HG03342 (cell line): ENCODE measurements around the gene SLC9C2.
"Not testable (repeated sequence)": the region's sequence is repeated elsewhere in the genome, so short reads cannot be mapped to it uniquely, and the experiment has no call there.

ENCODE experiments used
- ATAC-seq: cut with Tn5 transposase; IDR thresholded peaks from one replicate; pipeline ENCODE4 v1.9.1; 2021; ENCODE audit warnings: mild to moderate bottlenecking, moderate library complexity; ENCODE audit not compliant: unreplicated experiment

The SLC9C2 gene

DNA sequence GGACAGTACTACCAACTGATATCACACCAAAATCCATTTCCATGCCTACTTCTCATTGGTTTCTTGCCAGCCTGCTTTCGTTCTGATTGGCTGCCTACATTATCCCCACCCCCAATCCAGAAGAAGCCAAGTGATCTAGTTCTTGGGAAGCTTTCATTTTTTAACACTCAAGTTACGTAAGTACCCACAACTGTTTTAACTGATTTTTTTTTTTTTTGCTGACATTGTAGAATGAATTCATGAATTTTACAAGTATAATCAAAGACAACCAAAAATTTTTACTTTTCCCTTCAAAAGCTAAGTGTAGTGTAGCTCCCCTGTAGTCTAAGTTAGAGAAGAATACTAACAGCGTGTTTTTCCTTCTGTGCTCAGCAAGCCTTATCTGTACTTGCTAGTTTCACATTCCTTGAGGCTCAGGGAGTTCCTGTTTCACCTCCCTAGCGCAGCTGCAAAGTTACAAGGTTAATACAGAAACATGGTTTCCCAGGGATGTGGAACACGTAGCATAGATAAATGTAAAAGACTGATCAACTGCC, at the start of gene SLC9C2:
Gene SLC9C2 (minus strand): TSS at position 17 of the 536 bp plus-strand sequence. CDS start 1,296 bp downstream, outside the sequence.
- ATAC-seq, result no peak

DNA sequence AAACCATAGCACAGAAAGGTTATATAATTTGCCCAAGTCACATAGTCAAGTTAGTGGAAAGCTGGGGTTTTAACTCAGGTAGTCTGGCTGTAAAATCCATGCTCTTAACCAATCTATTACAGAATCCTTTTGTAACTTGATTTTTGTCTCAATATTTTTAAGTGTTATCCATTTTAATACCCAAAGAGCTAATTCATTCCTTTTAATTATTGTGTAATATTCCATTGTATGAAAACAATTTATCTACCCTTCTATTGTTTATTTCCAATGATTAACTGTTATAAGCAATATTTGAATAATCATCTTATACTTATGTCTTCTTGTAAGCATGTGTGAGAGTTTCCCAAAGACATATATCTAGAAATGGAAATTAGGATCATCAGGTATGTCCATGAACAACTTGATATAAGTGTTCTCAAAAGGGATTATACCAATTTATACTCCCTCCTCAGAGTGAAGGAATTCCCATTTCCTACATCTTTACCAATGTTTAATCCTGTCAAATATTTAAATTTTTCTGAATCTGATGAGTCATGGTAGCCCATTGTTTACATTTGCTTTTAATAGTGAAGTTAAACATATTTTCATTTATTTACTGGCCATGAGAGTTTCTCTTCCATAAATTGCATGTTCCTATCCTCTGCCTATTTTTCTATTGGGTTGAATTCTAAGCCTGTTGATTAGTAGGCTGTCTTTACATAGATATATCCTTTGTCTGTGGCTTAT, 46.2 kb upstream of the SLC9C2 start:
- ATAC-seq, result no peak

- no peak for ATAC-seq
These were observed 43.8 kb upstream of the SLC9C2 start for GRCh38 chr1:173646656-173647055.

DNA sequence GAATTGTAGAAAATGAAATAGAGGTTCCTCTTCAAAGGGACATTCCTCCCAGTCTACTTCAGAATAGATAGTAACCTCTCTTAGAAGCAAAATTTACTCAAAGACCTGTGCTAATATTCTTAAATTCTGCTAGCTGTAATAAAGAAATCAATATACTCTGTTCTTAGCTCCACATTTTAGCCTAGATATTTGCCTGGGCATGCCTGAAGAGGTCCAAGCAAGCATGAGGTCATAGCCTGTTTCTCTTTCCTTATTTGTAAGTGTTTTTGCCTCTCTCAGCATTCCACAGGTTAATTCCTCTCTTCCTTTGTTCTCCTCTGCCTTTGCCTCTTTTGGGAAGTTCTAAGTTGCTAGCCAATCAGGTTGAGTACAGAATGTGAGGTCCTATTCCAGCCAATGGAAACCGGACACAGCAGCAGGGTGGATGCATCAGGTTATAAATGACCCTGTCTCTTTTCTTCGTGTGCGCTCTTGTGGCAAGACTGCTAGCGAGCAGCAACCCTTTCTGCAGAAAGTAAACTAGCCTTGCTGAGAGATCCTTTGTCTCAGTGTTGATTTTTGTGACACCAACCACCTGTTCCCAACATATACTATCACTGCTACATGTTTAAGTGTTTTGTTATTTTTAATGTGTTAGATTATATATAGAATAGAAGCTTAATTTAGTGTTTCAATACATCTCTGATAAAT, 39.7 kb upstream of the SLC9C2 start:
- ATAC-seq, result not testable (repeated sequence)

GRCh38 chr1:173639102-173639501, 36.2 kb upstream of the SLC9C2 start:
- no peak for ATAC-seq

- ATAC-seq, result no peak
These were observed 35.5 kb upstream of the SLC9C2 start for GRCh38 chr1:173638043-173639021.

- ATAC-seq, result not testable (repeated sequence)
These were observed 34.6 kb upstream of the SLC9C2 start for GRCh38 chr1:173637236-173638042.

- no peak for ATAC-seq
These were observed 32.2 kb upstream of the SLC9C2 start, which contains the start of gene TEX50 for GRCh38 chr1:173635116-173635515. TEX50 (plus strand) TSS chr1:173635338; CDS start chr1:173635522, 184 bp downstream.

DNA sequence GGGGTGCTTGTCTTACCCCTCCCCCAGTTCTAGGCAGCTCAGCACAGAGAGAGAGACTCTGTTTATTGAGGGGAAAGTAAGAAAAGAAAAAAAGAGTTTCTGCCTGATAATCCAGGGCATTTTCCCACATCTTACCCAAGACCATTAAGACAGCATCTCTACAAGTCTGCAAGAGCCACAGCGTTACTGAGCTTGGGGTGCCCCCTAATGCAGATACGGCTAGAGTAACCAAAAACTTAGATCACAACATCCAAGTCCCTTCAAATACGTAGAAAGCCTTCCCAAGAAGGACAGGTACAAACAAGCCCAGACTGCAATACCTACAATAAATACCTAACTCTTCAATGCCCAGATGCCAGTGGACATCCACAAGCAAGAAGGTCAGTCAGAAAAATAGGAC, 26.0 kb upstream of the SLC9C2 start:
- no peak for ATAC-seq

DNA sequence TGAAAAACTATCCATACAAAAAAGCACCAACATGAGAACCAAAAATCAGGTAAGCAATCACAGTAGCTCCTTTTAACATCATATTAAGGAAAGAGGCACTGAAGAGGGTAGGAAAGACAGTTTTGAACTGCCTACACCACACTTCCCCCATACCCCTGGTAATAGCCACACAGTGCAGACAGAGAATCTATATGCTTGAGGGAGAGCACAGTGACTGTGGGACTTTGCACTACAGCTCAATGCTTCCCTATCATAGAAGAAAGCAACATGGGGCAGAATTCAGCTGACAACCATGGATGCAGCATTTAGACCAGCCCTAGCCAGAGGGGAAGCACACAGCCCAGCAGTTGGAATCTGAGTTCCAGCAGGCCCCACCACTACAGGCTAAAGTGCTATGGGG, 24.4 kb upstream of the SLC9C2 start:
- ATAC-seq, result no peak

DNA sequence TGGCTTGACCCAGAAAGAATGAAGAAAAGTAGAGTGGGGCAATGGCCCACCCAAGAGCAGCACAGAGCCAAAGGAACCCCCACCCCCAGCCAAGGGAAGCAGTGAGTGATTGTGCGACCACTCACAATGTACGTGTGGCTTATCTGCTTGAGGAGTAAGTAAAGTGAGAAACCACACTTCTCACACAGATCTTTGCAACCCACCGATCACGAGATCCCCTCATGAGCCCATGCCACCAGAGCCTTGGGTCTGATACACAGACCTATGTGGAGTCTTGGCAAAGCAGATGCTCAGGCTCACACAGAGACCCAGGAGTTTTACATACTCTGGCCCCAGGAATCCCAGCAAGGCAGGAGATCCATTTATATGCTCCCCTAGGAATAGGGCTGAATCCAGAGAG, 14.0 kb upstream of the SLC9C2 start:
- ATAC-seq, result no peak

- not testable (repeated sequence) for ATAC-seq
These were observed 10.2 kb upstream of the SLC9C2 start for GRCh38 chr1:173613086-173613485.

DNA sequence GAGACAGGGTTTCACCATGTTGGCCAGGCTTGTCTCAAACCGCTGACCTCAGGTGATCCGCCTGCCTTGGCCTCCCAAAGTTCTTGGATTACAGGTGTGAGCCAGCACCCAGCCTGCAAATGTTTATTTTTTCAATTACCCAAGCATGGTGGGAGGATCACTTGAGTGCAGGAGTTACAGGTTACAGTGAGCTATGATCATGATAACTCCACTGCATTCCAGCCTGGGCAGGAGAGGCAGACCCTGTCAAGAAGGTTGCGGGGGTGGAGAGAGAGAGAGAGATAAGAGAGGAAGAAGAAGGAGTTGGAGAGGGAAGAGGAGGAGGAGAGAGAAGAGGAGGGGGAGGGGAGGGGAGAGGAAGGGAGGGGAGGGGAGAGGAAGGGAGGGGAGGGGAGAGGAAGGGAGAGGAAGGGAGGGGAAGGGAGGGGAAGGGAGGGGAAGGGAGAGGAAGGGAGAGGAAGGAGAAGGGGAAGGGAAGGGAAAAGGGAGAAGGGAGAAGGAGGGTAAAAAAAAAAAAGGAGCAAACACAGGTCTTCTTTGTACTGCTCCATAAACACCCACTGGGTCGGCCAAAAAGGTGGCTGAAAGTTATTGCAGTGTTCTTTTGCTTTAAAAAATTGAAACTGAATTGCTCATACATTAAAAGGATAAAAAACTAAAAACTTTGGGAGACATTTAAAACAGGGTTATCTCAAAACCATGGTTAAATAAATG, 5.8 kb upstream of the SLC9C2 start:
- ATAC-seq, result no peak

- no peak for ATAC-seq
These were observed 1.3 kb downstream of the SLC9C2 start for GRCh38 chr1:173601588-173601987.

DNA sequence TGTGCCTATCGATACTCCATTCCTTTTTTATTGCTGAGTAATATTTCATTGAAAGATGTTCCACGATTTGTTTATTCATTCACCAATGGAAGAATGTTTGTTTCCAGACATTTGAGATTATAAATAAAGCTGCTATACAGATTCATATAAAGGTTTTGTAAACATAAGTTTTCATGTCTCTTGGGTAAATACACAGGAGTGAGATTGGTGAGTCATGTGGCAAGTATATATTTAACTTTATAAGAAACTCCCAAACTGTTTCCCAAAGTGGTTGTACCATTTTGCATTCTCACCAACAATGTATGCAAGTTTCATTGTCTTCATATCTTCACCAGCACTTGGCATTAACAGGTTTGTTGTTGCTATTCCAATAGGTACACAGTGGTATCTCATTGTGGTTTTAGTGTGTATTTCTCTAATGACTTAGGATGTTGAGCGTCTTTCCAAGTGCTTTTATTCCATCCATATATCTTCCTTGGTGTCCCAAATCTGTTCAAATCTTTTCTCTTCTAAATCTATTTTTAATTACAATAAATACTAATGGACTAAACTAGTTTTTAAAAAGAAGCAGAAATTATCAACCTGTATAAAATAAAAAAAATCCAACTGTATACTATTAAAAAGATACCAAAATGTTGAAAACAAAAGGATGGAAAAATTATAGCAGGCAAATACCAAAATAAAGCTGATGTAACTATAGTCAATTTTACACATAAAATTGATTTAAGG, 6.6 kb downstream of the SLC9C2 start:
- ATAC-seq, result no peak

DNA sequence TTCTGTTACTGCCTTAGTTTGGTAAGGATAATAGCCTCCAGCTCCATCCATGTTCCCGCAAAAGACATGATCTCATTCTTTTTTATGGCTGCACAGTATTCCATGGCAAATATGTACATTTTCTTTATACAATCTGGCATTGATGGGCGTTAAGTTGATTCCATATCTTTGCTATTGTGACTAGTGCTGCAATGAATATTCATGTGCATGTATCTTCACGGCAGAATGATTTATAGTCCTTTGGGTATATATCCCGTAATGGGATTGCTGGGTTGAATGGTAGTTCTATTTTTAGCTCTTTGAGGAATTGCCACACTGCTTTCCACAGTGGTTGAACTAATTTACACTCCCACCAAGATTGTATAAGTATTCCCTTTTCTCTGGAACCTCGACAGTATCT, 11.7 kb downstream of the SLC9C2 start:
- not testable (repeated sequence) for ATAC-seq

- no peak for ATAC-seq
These were observed 12.3 kb downstream of the SLC9C2 start for GRCh38 chr1:173590557-173590956.

DNA sequence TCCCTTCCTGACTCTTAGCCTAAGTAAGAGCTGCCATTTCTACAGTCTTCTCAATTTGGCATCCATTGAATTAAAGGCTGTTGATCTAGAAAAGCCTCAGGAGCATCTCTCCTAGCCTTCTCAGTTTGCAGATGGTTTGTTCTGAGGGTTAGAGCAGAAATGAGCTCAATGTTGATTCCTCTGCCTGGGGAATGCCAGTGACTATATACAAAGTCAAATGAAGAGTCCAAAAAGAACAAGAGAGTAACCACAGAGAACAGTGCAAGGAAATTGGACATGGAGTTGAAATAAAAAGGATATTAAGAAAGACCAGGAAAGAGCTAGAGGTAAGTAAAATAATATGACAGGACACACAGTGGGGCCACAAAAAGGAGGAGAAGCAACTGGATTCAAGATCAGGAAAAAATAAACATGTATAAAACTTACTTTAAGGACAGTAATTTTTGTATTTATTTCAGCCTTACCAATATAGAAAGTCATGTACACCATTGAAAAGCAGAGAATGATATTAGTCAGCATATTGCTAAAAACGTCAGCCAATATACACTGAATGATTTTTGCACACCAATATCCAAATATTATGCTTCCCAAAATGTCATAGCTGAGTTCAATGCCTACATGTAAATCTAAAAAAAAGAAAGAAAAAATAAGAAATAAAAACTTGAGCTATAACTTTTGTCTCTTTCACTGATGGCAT, 21.3 kb downstream of the SLC9C2 start:
- no peak for ATAC-seq
